ENCODE results near the gene B4GALT3.

The B4GALT3 gene

GRCh38 chr1:161180639-161181038 is 3.3 kb upstream of the B4GALT3 start:
- no peak for DNase-seq (ENCODE audit: extremely low read depth, low read depth)
- TF ChIP-seq CTCF (IDR thresholded peaks at IDR 0.05; ENCODE audit: low read depth, low read length), result peak; percentile 23

- no peak for TF ChIP-seq CTCF (IDR thresholded peaks at IDR 0.05; ENCODE audit: low read depth, low read length)
- DNase-seq (ENCODE audit: extremely low read depth, low read depth), result no peak
Measured at GRCh38 chr1:161179698-161180097, 2.4 kb upstream of the B4GALT3 start.

- no peak for DNase-seq (ENCODE audit: extremely low read depth, low read depth)
- no peak for TF ChIP-seq CTCF (IDR thresholded peaks at IDR 0.05; ENCODE audit: low read depth, low read length)
Measured at GRCh38 chr1:161177936-161178244, 583 bp upstream of the B4GALT3 start.

- no peak for DNase-seq (ENCODE audit: extremely low read depth, low read depth)
- TF ChIP-seq CTCF (IDR thresholded peaks at IDR 0.05; ENCODE audit: low read depth, low read length), result no peak
Measured at GRCh38 chr1:161176468-161177111, 717 bp downstream of the B4GALT3 start.

- TF ChIP-seq CTCF (IDR thresholded peaks at IDR 0.05; ENCODE audit: low read depth, low read length), result no peak
- DNase-seq (ENCODE audit: extremely low read depth, low read depth), result no peak
Measured at GRCh38 chr1:161175771-161176453, 1.4 kb downstream of the B4GALT3 start.

GRCh38 chr1:161174911-161175310 is 2.4 kb downstream of the B4GALT3 start:
- TF ChIP-seq CTCF (IDR thresholded peaks at IDR 0.05; ENCODE audit: low read depth, low read length), result no peak
- DNase-seq (ENCODE audit: extremely low read depth, low read depth), result no peak

- TF ChIP-seq CTCF (IDR thresholded peaks at IDR 0.05; ENCODE audit: low read depth, low read length), result no peak
- no peak for DNase-seq (ENCODE audit: extremely low read depth, low read depth)
Measured at GRCh38 chr1:161173711-161174110, 3.6 kb downstream of the B4GALT3 start.
